ENCODE measurements around the gene NTM.

The NTM gene

GRCh38 chr11:131884461-131885073, 514.2 kb downstream of the NTM start:
- no peak for DNase-seq

- DNase-seq: no peak
These were observed 515.0 kb downstream of the NTM start for GRCh38 chr11:131885431-131885830.

GRCh38 chr11:131886201-131886600, 515.8 kb downstream of the NTM start:
- DNase-seq: no peak

GRCh38 chr11:131888230-131888855, 517.9 kb downstream of the NTM start:
- DNase-seq: no peak

- peak; percentile 97 for DNase-seq
These were observed 518.7 kb downstream of the NTM start for GRCh38 chr11:131889146-131889577.

GRCh38 chr11:131889760-131890581, 519.6 kb downstream of the NTM start:
- peak; percentile 69 for DNase-seq

- DNase-seq: no peak
These were observed 522.9 kb downstream of the NTM start for GRCh38 chr11:131893103-131893890.

- DNase-seq: no peak
These were observed 523.6 kb downstream of the NTM start for GRCh38 chr11:131893988-131894387.

GRCh38 chr11:131894615-131895544, 524.5 kb downstream of the NTM start:
- DNase-seq: no peak

- no peak for DNase-seq
These were observed 525.5 kb downstream of the NTM start for GRCh38 chr11:131895865-131896264.

GRCh38 chr11:131896978-131897615, 526.7 kb downstream of the NTM start:
- DNase-seq: no peak

GRCh38 chr11:131897956-131898355, 527.5 kb downstream of the NTM start:
- DNase-seq: no peak

GRCh38 chr11:131898949-131899348, 528.5 kb downstream of the NTM start:
- no peak for DNase-seq

- no peak for DNase-seq
These were observed 529.6 kb downstream of the NTM start for GRCh38 chr11:131899950-131900580.

- DNase-seq: no peak
These were observed 532.0 kb downstream of the NTM start for GRCh38 chr11:131902421-131902820.

GRCh38 chr11:131903074-131903473, 532.7 kb downstream of the NTM start:
- DNase-seq: no peak

GRCh38 chr11:131904756-131905155, 534.3 kb downstream of the NTM start:
- no peak for DNase-seq

- no peak for DNase-seq
These were observed 536.5 kb downstream of the NTM start for GRCh38 chr11:131906963-131907362.

GRCh38 chr11:131907371-131907770, 537.0 kb downstream of the NTM start:
- peak; percentile 66 for DNase-seq

- no peak for DNase-seq
These were observed 537.9 kb downstream of the NTM start for GRCh38 chr11:131908316-131908715.
